ENCODE measurements around the gene SCN1B. TPM values are rescaled to one million over a fixed set of nuclear protein-coding genes. Genes with fewer than 3 reads are reported as not detected.
A peak's percentile ranks its signal among the peaks of the same experiment; 100 is the strongest.
"Not testable (repeated sequence)": the region's sequence is repeated elsewhere in the genome, so short reads cannot be mapped to it uniquely, and the experiment has no call there.

SCN1B gene
- total RNA-seq, 2 experiments from 2014 or later: 1.4 to 2.3 TPM

GRCh38 chr19:35027851-35028599 lies 2.2 kb upstream of the SCN1B start:
- ATAC-seq (ENCODE audit: poor library complexity): no peak
- H3K36me3 ChIP-seq (ENCODE audit: insufficient read depth, low read length): peaks cover 40% of the 10 kb centered on the region

GRCh38 chr19:35028600-35028885 lies 1.7 kb upstream of the SCN1B start:
- Mint-ChIP-seq H3K36me3 (ENCODE audit: low read depth) (peaks cover 48% of the 10 kb centered on the region), H3K27me3 (peaks cover 24% of the 10 kb centered on the region), H3K4me1 (ENCODE audit: low read depth) (peaks cover 11% of the 10 kb centered on the region), H3K4me3 (peak overlapping the region; percentile 56)
- ChIA-PET CTCF (interaction anchor here (0.6 kb wide), 1 partner anchor 861 kb away, joined by 4 read pairs; no protein-coding TSS in a partner anchor), POLR2A (interaction anchor here (1.3 to 3.9 kb wide), 2 partner anchors 12 to 14 kb away, joined by 3 to 35 read pairs; no protein-coding TSS in a partner anchor)
- H3K9me3 ChIP-seq (ENCODE audit: control insufficient read depth in 1 of 2, insufficient read depth in 1 of 2, low read length in 2 of 2); DNase-seq; intact Hi-C loops (cut with DNase I, micrococcal nuclease); H3K27ac Mint-ChIP-seq; H3K4me3 ChIP-seq (ENCODE audit: low read length); ATAC-seq (ENCODE audit: poor library complexity); H3K27ac ChIP-seq (ENCODE audit: low read depth in 1 of 2, low read length in 2 of 2); H3K9me3 Mint-ChIP-seq: not testable (repeated sequence)
- peaks cover 15% of the 10 kb centered on the region for H3K4me1 ChIP-seq (ENCODE audit: insufficient read depth, low read length)
- H3K27me3 ChIP-seq (ENCODE audit: control insufficient read depth in 1 of 2, insufficient read depth in 2 of 2, low read length in 2 of 2): peaks cover 6 to 19% of the 10 kb centered on the region in 2 experiments
- peaks cover 35% of the 10 kb centered on the region for H3K36me3 ChIP-seq (ENCODE audit: insufficient read depth, low read length)

More at GRCh38 chr19:35027851-35028599, 2.2 kb upstream of the SCN1B start:
- no peaks in the 10 kb centered on the region for H3K9me3 Mint-ChIP-seq
- TF ChIP-seq CTCF (IDR thresholded peaks at IDR 0.05): no peak
- Histone ChIP-seq H3K4me1 (ENCODE audit: insufficient read depth, low read length) (peaks cover 15% of the 10 kb centered on the region), H3K4me3 (ENCODE audit: low read length) (no peak overlapping the region), H3K27me3 (ENCODE audit: control insufficient read depth in 1 of 2, insufficient read depth in 2 of 2, low read length in 2 of 2) (peaks cover 6 to 19% of the 10 kb centered on the region in 2 experiments), H3K9me3 (ENCODE audit: control insufficient read depth in 1 of 2, insufficient read depth in 1 of 2, low read length in 2 of 2) (no peaks in the 10 kb centered on the region), H3K27ac (ENCODE audit: low read depth in 1 of 2, low read length in 2 of 2) (no peak overlapping the region)
- ChIA-PET POLR2A (interaction anchor here (1.1 to 3.9 kb wide), 4 partner anchors 10 to 65 kb away, joined by 3 to 35 read pairs (median 4); no protein-coding TSS in a partner anchor), CTCF (interaction anchor here (0.6 kb wide), 1 partner anchor 860 kb away, joined by 4 read pairs; no protein-coding TSS in a partner anchor)
- H3K27ac Mint-ChIP-seq: no peak overlapping the region
- H3K27me3 Mint-ChIP-seq: peaks cover 19% of the 10 kb centered on the region
- H3K4me1 Mint-ChIP-seq (ENCODE audit: low read depth): peaks cover 11% of the 10 kb centered on the region
- H3K36me3 Mint-ChIP-seq (ENCODE audit: low read depth): peaks cover 52% of the 10 kb centered on the region
- DNase-seq: no peak
- H3K4me3 Mint-ChIP-seq: peak overlapping the region; percentile 56
- intact Hi-C loops (cut with DNase I, micrococcal nuclease): no loop called here

GRCh38 chr19:35029275-35029736 lies 964 bp upstream of the SCN1B start:
- Histone ChIP-seq H3K27me3 (ENCODE audit: control insufficient read depth in 1 of 2, insufficient read depth in 2 of 2, low read length in 2 of 2) (peaks cover 6 to 19% of the 10 kb centered on the region in 2 experiments), H3K4me1 (ENCODE audit: insufficient read depth, low read length) (peaks cover 15% of the 10 kb centered on the region), H3K36me3 (ENCODE audit: insufficient read depth, low read length) (peaks cover 27% of the 10 kb centered on the region)
- peak overlapping the region; percentile 49 for H3K4me3 Mint-ChIP-seq
- H3K9me3 Mint-ChIP-seq; H3K27ac Mint-ChIP-seq; intact Hi-C loops (cut with DNase I, micrococcal nuclease); DNase-seq; H3K4me3 ChIP-seq (ENCODE audit: low read length); H3K27ac ChIP-seq (ENCODE audit: low read depth in 1 of 2, low read length in 2 of 2); H3K9me3 ChIP-seq (ENCODE audit: control insufficient read depth in 1 of 2, insufficient read depth in 1 of 2, low read length in 2 of 2); ATAC-seq (ENCODE audit: poor library complexity): not testable (repeated sequence)
- peaks cover 11% of the 10 kb centered on the region for H3K4me1 Mint-ChIP-seq (ENCODE audit: low read depth)
- CTCF ChIA-PET: interaction anchor here (1.4 kb wide), 1 partner anchor 15 kb away, joined by 5 read pairs; no protein-coding TSS in a partner anchor
- peaks cover 24% of the 10 kb centered on the region for H3K27me3 Mint-ChIP-seq
- peaks cover 41% of the 10 kb centered on the region for H3K36me3 Mint-ChIP-seq (ENCODE audit: low read depth)
- POLR2A ChIA-PET: interaction anchor here (3.9 kb wide), 1 partner anchor 15 kb away, joined by 35 read pairs; no protein-coding TSS in a partner anchor

GRCh38 chr19:35029737-35030256 lies 473 bp upstream of the SCN1B start:
- POLR2A ChIA-PET: interaction anchor here (1.6 kb wide), 1 partner anchor 15 kb away, joined by 7 read pairs; no protein-coding TSS in a partner anchor
- Histone ChIP-seq H3K27me3 (ENCODE audit: control insufficient read depth in 1 of 2, insufficient read depth in 2 of 2, low read length in 2 of 2) (peaks cover 6 to 19% of the 10 kb centered on the region in 2 experiments), H3K27ac (ENCODE audit: low read depth in 1 of 2, low read length in 2 of 2) (no peak overlapping the region), H3K36me3 (ENCODE audit: insufficient read depth, low read length) (peaks cover 23% of the 10 kb centered on the region), H3K4me3 (ENCODE audit: low read length) (peak overlapping the region; percentile 42), H3K9me3 (ENCODE audit: control insufficient read depth in 1 of 2, insufficient read depth in 1 of 2, low read length in 2 of 2) (no peaks in the 10 kb centered on the region), H3K4me1 (ENCODE audit: insufficient read depth, low read length) (peaks cover 15% of the 10 kb centered on the region)
- intact Hi-C loops (cut with DNase I, micrococcal nuclease): no loop called here
- H3K27ac Mint-ChIP-seq: no peak overlapping the region
- no peak for DNase-seq
- H3K9me3 Mint-ChIP-seq: no peaks in the 10 kb centered on the region
- CTCF ChIA-PET: interaction anchor here (1.4 kb wide), 1 partner anchor 14 kb away, joined by 5 read pairs; no protein-coding TSS in a partner anchor
- peaks cover 11% of the 10 kb centered on the region for H3K4me1 Mint-ChIP-seq (ENCODE audit: low read depth)
- no peak for ATAC-seq (ENCODE audit: poor library complexity)
- peaks cover 36% of the 10 kb centered on the region for H3K36me3 Mint-ChIP-seq (ENCODE audit: low read depth)
- H3K27me3 Mint-ChIP-seq: peaks cover 24% of the 10 kb centered on the region
- no peak overlapping the region for H3K4me3 Mint-ChIP-seq
- no peak for TF ChIP-seq CTCF (IDR thresholded peaks at IDR 0.05)
